Sigmoid colon (tissue), 4 donors: ENCODE results near the gene MYO19.
A peak's percentile ranks its signal among the peaks of the same experiment; 100 is the strongest.

Experiments
- CTCF ChIP-seq, 4 experiments: fragments of 450-650 bp in 3 of 4; fragments of 200-600 bp in 1 of 4; IDR thresholded peaks; one replicate each; pipeline ENCODE4 v1.5.1; 2016 to 2019; ENCODE audit warnings: antibody characterized with exemption in 4 of 4, mild to moderate bottlenecking in 3 of 4, moderate library complexity in 2 of 4
- EP300 ChIP-seq, 4 donors: sonication (generic); formaldehyde crosslinking; IDR thresholded peaks; one replicate each; pipeline ENCODE4 v1.6.1; 2017; ENCODE audit warnings: antibody characterized with exemption in 4 of 4
- POLR2A ChIP-seq, 2 donors: fragments of 450-650 bp; IDR thresholded peaks; one replicate each; pipeline ENCODE4 v1.6.1; 2016; ENCODE audit warnings: antibody characterized with exemption in 2 of 2, mild to moderate bottlenecking in 2 of 2, moderate library complexity in 2 of 2

- peak in 3 of 4 experiments; percentile 21 to 32 (median 27) for TF ChIP-seq CTCF (IDR thresholded peaks at IDR 0.05)
- peak in 1 of 2 donors; percentile 15 for TF ChIP-seq POLR2A (IDR thresholded peaks at IDR 0.05)
- no peak for TF ChIP-seq EP300 (IDR thresholded peaks at IDR 0.05)
Measured at GRCh38 chr17:36533935-36534839, 481 bp downstream of the MYO19 start.
